Eye (tissue), 1 donor: ENCODE data around the gene SUN1.
A peak's percentile ranks its signal among the peaks of the same experiment; 100 is the strongest.
"Not testable (repeated sequence)": the region's sequence is repeated elsewhere in the genome, so short reads cannot be mapped to it uniquely, and the experiment has no call there.

Source experiments
- DNase-seq: peaks from one replicate; pipeline ENCODE4 v3.0.0-alpha.2; 2015

SUN1 gene

GRCh38 chr7:832167-832967 is at the start of gene SUN1:
TSS of gene SUN1 (plus strand) at chr7:832476. CDS start at chr7:832525, 49 bp downstream.
- DNase-seq = peak; percentile 40

- DNase-seq = no peak
Observed at GRCh38 chr7:782718-783449, 49.4 kb upstream of the SUN1 start.

- no peak for DNase-seq
Observed at GRCh38 chr7:783556-784490, 48.5 kb upstream of the SUN1 start.

GRCh38 chr7:784971-785370 is 47.3 kb upstream of the SUN1 start:
- no peak for DNase-seq

- DNase-seq = no peak
Observed at GRCh38 chr7:785416-785815, 46.9 kb upstream of the SUN1 start.

- peak; percentile 71 for DNase-seq
Observed at GRCh38 chr7:786472-787255, 45.6 kb upstream of the SUN1 start.

GRCh38 chr7:787332-788240 is 44.7 kb upstream of the SUN1 start:
- no peak for DNase-seq

- DNase-seq = no peak
Observed at GRCh38 chr7:791519-791918, 40.8 kb upstream of the SUN1 start.

GRCh38 chr7:794207-794606 is 38.1 kb upstream of the SUN1 start:
- DNase-seq = no peak

GRCh38 chr7:794671-795329 is 37.5 kb upstream of the SUN1 start:
- no peak for DNase-seq

GRCh38 chr7:796434-797169 is 35.7 kb upstream of the SUN1 start:
- DNase-seq = not testable (repeated sequence)

- no peak for DNase-seq
Observed at GRCh38 chr7:798921-799470, 33.3 kb upstream of the SUN1 start.

GRCh38 chr7:800692-801091 is 31.6 kb upstream of the SUN1 start:
- DNase-seq = no peak

GRCh38 chr7:801351-801750 is 30.9 kb upstream of the SUN1 start:
- not testable (repeated sequence) for DNase-seq

- DNase-seq = peak; percentile 66
Observed at GRCh38 chr7:801940-802381, 30.3 kb upstream of the SUN1 start.

- no peak for DNase-seq
Observed at GRCh38 chr7:802500-803242, 29.6 kb upstream of the SUN1 start.

GRCh38 chr7:803243-803635 is 29.0 kb upstream of the SUN1 start:
- no peak for DNase-seq

- not testable (repeated sequence) for DNase-seq
Observed at GRCh38 chr7:803796-804195, 28.5 kb upstream of the SUN1 start.

GRCh38 chr7:805261-805660 is 27.0 kb upstream of the SUN1 start:
- no peak for DNase-seq
